ENCODE measurements around the gene OGFR. TPM values are rescaled to one million over a fixed set of nuclear protein-coding genes. Genes with fewer than 3 reads are reported as not detected.

OGFR gene
- total and polyA plus RNA-seq, 2 experiments from 2014 or later: 9.6 to 50.6 TPM

- Histone ChIP-seq H3K9me2 (ENCODE audit: insufficient read depth) (no peaks in the 10 kb centered on the region), H3K27ac (ENCODE audit: low read depth) (no peak overlapping the region), H3K4me3 (no peak overlapping the region), H3K36me3 (ENCODE audit: insufficient read depth) (no peaks in the 10 kb centered on the region), H3F3A (replicated peaks; ENCODE audit: low read depth) (0 out of 2 replicates have a peak, but pooled peaks cover 2% of the 10 kb centered on the region), H4K20me1 (replicated peaks; ENCODE audit: insufficient read depth) (no peaks in the 10 kb centered on the region), H3K4me1 (ENCODE audit: insufficient read depth) (no peaks in the 10 kb centered on the region), H3K4me2 (no peak overlapping the region), H2AFZ (peak overlapping the region; percentile 23; the same call in 1 of the 2 replicates), H3K79me2 (replicated peaks; ENCODE audit: insufficient read depth) (no peaks in the 10 kb centered on the region), H3K27me3 (ENCODE audit: insufficient read depth) (no peaks in the 10 kb centered on the region)
- TF ChIP-seq POLR2AphosphoS5 (IDR thresholded peaks at IDR 0.05; ENCODE audit: low read depth) (no peak), ZNF331 (CRISPR knock-in tag; IDR thresholded peaks at IDR 0.05; ENCODE audit: low read depth) (no peak), EZH2phosphoT487 (IDR thresholded peaks at IDR 0.05; ENCODE audit: unreplicated experiment) (no peak), ETS1 (IDR thresholded peaks at IDR 0.05) (no peak), JUNB (IDR thresholded peaks at IDR 0.05; ENCODE audit: unreplicated experiment) (no peak), CTCF (conservative IDR thresholded peaks at IDR 0.05; ENCODE audit: low read depth in 2 of 2) (no peak), NANOG (IDR thresholded peaks at IDR 0.05; ENCODE audit: borderline replicate concordance) (no peak), STAT1 (IDR thresholded peaks at IDR 0.05; ENCODE audit: unreplicated experiment) (no peak), ZNF462 (CRISPR knock-in tag; IDR thresholded peaks at IDR 0.05) (no peak), EZH2 (IDR thresholded peaks at IDR 0.05; ENCODE audit: low read depth, unreplicated experiment) (no peak), CREB1 (CRISPR knock-in tag; IDR thresholded peaks at IDR 0.05; ENCODE audit: low read depth) (no peak)
- H3K27me3 Mint-ChIP-seq (ENCODE audit: insufficient read depth, low read depth, poor library complexity): peaks cover 8% of the 10 kb centered on the region
- H3K4me1 Mint-ChIP-seq: peaks cover 7% of the 10 kb centered on the region
- DNase-seq (ENCODE audit: low spot score): no peak
- H3K9me3 Mint-ChIP-seq: no peaks in the 10 kb centered on the region
- no peak overlapping the region for H3K27ac Mint-ChIP-seq
- ATAC-seq: peak; percentile 17; the same call in 2 of the 3 replicates
- H3K36me3 Mint-ChIP-seq (ENCODE audit: low read depth): no peaks in the 10 kb centered on the region
- no peak overlapping the region for H3K4me3 Mint-ChIP-seq
These were observed 18.5 kb upstream of the OGFR start for GRCh38 chr20:62786157-62786556.

Measured in GM23338 (cell line).